Prostate gland (tissue), 2 donors: Measurements from ENCODE around the gene UBP1. TPM values are rescaled to one million over a fixed set of nuclear protein-coding genes. Genes with fewer than 3 reads are reported as not detected.
A peak's percentile ranks its signal among the peaks of the same experiment; 100 is the strongest.

Source experiments
- DNase-seq: peaks from one replicate; pipeline ENCODE4 v3.0.0-alpha.2; 2019; ENCODE audit warnings: low spot score
- H3K27ac ChIP-seq, 2 donors: fragments of 200-600 bp; sonication (generic); 2 replicates each; pipeline ENCODE4 v1.5.1; 2017 to 2019
- H3K27me3 ChIP-seq: fragments of 200-600 bp; sonication (generic); replicated peaks from 2 replicates; pipeline ENCODE4 v1.5.1; 2019; ENCODE audit not compliant: insufficient read depth
- H3K36me3 ChIP-seq, 2 donors: fragments of 200-600 bp; sonication (generic); 1 replicate in 1 of 2; 2 replicates in 1 of 2; pipeline versions ENCODE4 v1.5.1 to v1.8.1; 2017 to 2019
- H3K4me1 ChIP-seq: fragments of 200-600 bp; sonication (generic); replicated peaks from 2 replicates; pipeline ENCODE4 v1.5.1; 2019
- H3K4me3 ChIP-seq, 2 donors: fragments of 200-600 bp; sonication (generic); 2 replicates each; pipeline ENCODE4 v1.5.1; 2017 to 2019
- H3K9me3 ChIP-seq: fragments of 200-600 bp; sonication (generic); 2 replicates; pipeline ENCODE4 v1.5.1; 2017
- CTCF ChIP-seq, 4 experiments: fragments of 200-600 bp in 2 of 4; fragments of 450-650 bp in 2 of 4; sonication (generic) in 2 of 4; IDR thresholded peaks; 1 replicate in 3 of 4; 2 replicates in 1 of 4; pipeline ENCODE4 v1.5.1; 2016 to 2019; ENCODE audit warnings: antibody characterized with exemption in 4 of 4, mild to moderate bottlenecking in 2 of 4, moderate library complexity in 2 of 4
- POLR2A ChIP-seq: fragments of 450-650 bp; IDR thresholded peaks from one replicate; pipeline ENCODE4 v1.6.1; 2016; ENCODE audit warnings: antibody characterized with exemption, mild to moderate bottlenecking
- POLR2AphosphoS5 ChIP-seq: sonication (generic); formaldehyde crosslinking; IDR thresholded peaks from one replicate; pipeline ENCODE4 v1.6.1; 2017; ENCODE audit warnings: antibody characterized with exemption
- WGBS: methylation state at CpG from one replicate; pipeline ENCODE4 v1.1.5; 2018; 5-methylcytosine and 5-hydroxymethylcytosine counted together
- intact Hi-C: fragments of 100-400 bp; cut with DNase I; formaldehyde crosslinking; loops from one replicate; pipeline ENCODE4 v1.14.2; 2022
- total RNA-seq, 2 donors: library from RNA; depleted of rRNA; stranded (reverse); fragments of >200 nt; gene quantifications; one replicate each; pipeline ENCODE4 v1.1.0, GENCODE V29; 2016

The UBP1 gene
- total RNA-seq, 2 donors from 2014 or later, result 52.3 to 57.2 TPM

- no peak for DNase-seq
- Histone ChIP-seq H3K27me3 (no peaks in the 10 kb centered on the region), H3K4me3 (no peak overlapping the region), H3K9me3 (no peaks in the 10 kb centered on the region), H3K36me3 (no peaks in the 10 kb centered on the region), H3K4me1 (no peaks in the 10 kb centered on the region), H3K27ac (no peak overlapping the region)
- WGBS, result 85% methylated on average over 3 of the region's 3 CpGs
- intact Hi-C loops, result no loop called here
- TF ChIP-seq POLR2AphosphoS5, result no peak
- no peak for TF ChIP-seq CTCF (IDR thresholded peaks at IDR 0.05)
- no peak for TF ChIP-seq POLR2A
Observed at GRCh38 chr3:33380653-33381052, 59.6 kb downstream of the UBP1 start.

- TF ChIP-seq POLR2A (no peak), POLR2AphosphoS5 (no peak), CTCF (IDR thresholded peaks at IDR 0.05) (no peak)
- no peak for DNase-seq
- intact Hi-C loops, result no loop called here
- Histone ChIP-seq H3K4me3 (no peak overlapping the region), H3K27me3 (no peaks in the 10 kb centered on the region), H3K9me3 (no peaks in the 10 kb centered on the region), H3K36me3 (no peaks in the 10 kb centered on the region), H3K27ac (no peak overlapping the region), H3K4me1 (no peaks in the 10 kb centered on the region)
- 98% methylated on average over 3 of the region's 3 CpGs for WGBS
Observed at GRCh38 chr3:33377931-33378330, 62.3 kb downstream of the UBP1 start.

DNA sequence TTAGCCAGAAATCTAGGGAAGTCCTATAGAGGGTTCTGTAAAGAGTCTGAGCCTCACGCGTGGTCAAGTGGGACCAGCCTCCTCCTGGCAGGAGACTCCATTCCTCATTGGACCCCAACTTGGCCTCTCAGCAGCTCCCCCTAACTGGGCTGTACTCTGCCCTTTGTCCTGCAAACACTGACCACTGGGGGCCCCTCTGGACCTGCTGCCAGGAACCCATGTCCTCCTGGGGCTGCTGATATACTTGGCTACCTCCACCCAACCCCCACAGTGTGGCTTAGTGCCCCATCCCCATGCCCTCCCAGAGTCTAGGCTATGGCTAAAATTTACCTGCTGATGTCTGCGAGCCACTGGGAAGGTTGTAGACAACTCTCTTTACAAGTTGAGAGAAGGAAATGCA is 62.7 kb downstream of the UBP1 start:
- no peak overlapping the region for H3K27ac ChIP-seq
- H3K4me3 ChIP-seq, result no peak overlapping the region
- intact Hi-C loops, result no loop called here
- H3K27me3 ChIP-seq, result no peaks in the 10 kb centered on the region
- no peaks in the 10 kb centered on the region for H3K4me1 ChIP-seq
- DNase-seq, result no peak
- no peak for TF ChIP-seq CTCF (IDR thresholded peaks at IDR 0.05)
- TF ChIP-seq POLR2A, result no peak
- TF ChIP-seq POLR2AphosphoS5, result no peak
- WGBS, result 92% methylated on average over 3 of the region's 3 CpGs
- no peaks in the 10 kb centered on the region for H3K36me3 ChIP-seq
- no peaks in the 10 kb centered on the region for H3K9me3 ChIP-seq

DNA sequence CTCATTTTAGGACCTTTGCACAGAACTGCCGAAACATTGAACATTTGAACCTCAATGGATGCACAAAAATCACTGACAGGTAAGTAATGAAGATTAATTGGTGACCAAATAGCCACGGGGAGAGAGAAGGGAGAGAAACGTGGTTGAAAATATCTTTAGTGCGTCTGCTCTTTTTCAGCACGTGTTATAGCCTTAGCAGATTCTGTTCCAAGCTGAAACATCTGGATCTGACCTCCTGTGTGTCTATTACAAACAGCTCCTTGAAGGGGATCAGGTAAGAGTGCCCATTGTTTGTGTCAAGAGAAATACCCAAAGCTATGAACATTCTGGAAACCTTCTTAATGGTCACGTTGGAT is 67.1 kb downstream of the UBP1 start:
- no peaks in the 10 kb centered on the region for H3K36me3 ChIP-seq
- no peak for TF ChIP-seq CTCF (IDR thresholded peaks at IDR 0.05)
- no peak for TF ChIP-seq POLR2AphosphoS5
- TF ChIP-seq POLR2A, result no peak
- no peaks in the 10 kb centered on the region for H3K4me1 ChIP-seq
- H3K27ac ChIP-seq, result no peak overlapping the region
- 44% methylated on average over 6 of the region's 6 CpGs for WGBS
- no peak overlapping the region for H3K4me3 ChIP-seq
- intact Hi-C loops, result loop anchor here (1.0 to 5.0 kb wide), 2 partner anchors 242 to 426 kb away; no protein-coding TSS in a partner anchor
- DNase-seq, result no peak
- H3K9me3 ChIP-seq, result no peaks in the 10 kb centered on the region
- H3K27me3 ChIP-seq, result no peaks in the 10 kb centered on the region

GRCh38 chr3:33372218-33373081 is 67.8 kb downstream of the UBP1 start:
- WGBS, result 52% methylated on average over 14 of the region's 14 CpGs
- Histone ChIP-seq H3K36me3 (no peaks in the 10 kb centered on the region), H3K27ac (no peak overlapping the region), H3K27me3 (no peaks in the 10 kb centered on the region), H3K9me3 (no peaks in the 10 kb centered on the region), H3K4me3 (no peak overlapping the region), H3K4me1 (no peaks in the 10 kb centered on the region)
- TF ChIP-seq CTCF (IDR thresholded peaks at IDR 0.05) (peak; percentile 72 to 82 (median 80)), POLR2AphosphoS5 (no peak)
- peak; percentile 27 for DNase-seq
- intact Hi-C loops, result loop anchor here (1.0 to 5.0 kb wide), 2 partner anchors 241 to 425 kb away; no protein-coding TSS in a partner anchor
